Activated CD8-positive, alpha-beta memory T cell treated with anti-CD3 and anti-CD28 coated beads, Interleukin-2, amount 50 U/mL, for 24 hours (primary cell): Measurements from ENCODE around the gene NEK9.
A peak's percentile ranks its signal among the peaks of the same experiment; 100 is the strongest.

Source experiments
- DNase-seq: peaks from one replicate; pipeline ENCODE4 v3.0.0-alpha.2; 2020; ENCODE audit errors: extremely low read depth

The NEK9 gene

GRCh38 chr14:75067212-75067611, 59.6 kb downstream of the NEK9 start:
- no peak for DNase-seq

DNA sequence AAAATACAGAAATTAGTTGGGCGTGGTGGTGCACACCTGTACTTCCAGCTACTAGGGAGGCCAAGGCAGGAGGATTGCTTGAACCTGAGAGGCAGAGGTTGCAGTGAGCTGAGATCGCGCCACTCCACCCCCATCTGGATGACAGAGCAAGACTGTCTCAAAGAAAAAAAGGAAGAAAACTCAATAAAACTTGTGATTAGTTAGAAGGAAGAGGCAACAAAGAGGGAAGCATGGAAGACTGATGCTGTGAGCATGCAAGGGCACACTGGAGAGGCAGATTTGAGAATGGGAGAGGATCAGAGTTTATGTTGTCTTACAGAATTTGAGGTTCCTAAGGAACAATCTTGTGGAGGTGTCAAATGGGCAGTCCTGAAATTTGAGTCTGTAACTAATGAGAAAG, 60.2 kb downstream of the NEK9 start:
- no peak for DNase-seq

DNA sequence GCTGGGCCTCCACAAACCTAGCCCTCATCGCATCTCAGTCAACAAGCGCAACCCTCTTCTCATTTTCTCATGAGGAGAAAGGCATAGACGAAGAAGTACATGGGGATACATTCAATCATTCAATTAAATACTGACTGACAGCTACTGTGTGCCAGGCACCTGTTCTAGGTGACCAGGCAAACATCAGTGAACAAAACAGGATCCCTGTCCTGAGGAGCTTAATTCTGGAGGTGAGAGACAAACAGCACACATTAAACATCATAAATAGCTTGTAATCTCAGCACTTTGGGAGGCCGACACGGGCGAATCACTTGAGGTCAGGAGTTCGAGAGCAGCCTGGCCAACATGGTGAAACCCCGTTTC, 62.7 kb downstream of the NEK9 start:
- DNase-seq = no peak

DNA sequence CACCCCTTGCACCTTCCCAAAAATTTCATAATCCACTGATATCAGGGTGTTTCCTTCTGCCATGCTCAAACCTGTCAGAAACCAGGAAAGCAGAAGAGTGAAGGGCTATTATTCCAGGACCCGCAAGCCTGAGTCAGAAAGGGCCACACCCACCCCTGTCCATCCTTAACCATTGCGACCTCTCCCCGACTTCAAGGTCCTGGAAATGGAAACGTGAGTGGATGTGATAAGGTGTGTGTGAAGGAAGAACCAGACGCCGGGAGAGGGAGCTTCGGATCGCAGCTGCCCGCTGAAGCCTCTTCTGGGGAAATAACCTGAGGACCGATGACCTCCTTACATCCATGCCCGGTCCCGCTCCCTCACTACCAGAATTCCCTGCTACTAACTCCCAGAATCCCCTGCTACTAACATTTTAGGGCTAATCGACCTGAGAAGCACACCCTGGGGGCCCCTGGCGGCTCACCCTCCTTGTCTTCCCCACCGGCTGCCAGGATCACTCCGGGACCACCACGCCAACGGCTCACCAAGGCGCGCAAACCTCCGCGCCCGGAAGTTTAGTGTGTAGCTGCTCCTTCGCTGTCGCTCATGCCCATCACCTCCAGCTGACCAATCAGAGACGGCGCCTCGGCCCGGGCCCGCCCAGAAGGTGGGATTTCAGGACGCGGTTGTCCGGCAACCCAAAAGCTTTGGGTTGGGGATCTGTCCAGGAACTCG, 63.2 kb downstream of the NEK9 start, which contains the start of gene ACYP1:
Gene ACYP1 (minus strand): TSS at position 534 of the 714 bp plus-strand sequence. CDS start 471 bp downstream, at position 63.
- DNase-seq = peak; percentile 76

- DNase-seq = no peak
Observed at GRCh38 chr14:75063013-75063412, 63.8 kb downstream of the NEK9 start.

DNA sequence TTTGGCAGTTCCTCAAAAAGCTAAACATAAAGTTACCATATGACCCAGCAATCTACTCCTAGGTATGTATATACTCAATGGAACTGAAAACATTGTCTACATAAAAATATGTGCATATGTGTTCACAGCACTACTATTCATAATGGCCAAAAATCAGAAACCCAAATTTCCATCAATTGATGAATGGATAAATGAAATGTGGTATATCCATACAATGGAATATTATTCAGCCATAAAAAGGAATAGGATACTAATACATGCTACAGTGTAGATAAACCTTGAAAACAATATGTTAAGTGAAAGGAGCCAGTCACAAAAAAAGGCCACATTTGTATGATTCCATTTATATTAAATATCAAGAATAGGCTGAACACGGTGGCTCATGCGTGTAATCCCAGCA, 66.4 kb downstream of the NEK9 start:
- no peak for DNase-seq

DNA sequence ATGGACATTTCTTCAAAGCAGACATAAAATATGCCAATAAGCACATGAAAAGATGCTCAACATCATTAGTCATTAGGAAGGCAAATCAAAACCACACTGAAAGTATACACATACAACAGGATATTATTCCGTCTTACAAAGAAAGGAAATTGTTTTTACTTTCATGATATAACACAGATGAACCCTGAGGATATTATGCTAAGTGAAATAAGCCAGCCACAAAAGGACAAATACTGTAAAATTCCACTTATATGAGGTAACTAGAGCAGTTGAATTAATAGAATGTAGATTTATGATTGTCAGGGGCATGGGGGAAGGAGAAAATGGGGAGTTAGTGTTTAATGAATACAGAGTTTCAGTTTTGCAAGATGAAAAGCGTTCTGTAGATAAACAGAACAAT, 67.2 kb downstream of the NEK9 start:
- DNase-seq = no peak

DNA sequence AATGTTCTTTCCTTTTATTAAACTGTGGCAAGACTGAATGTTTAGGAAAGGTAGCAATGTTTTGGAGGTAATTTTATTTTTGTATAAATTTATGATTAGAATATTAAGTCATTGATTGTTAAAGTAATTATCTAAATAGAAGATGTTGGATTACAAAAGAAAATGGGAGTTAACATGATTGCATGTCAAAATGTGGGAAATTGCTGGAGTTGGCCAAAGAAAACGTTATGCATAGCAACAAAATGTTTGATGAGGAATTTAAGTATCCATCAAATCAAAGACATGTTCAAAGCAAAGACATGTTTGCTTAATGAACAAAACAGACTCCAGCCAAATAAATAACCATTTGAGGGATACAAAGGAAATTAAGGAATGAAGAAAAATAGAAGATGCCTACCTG, 72.4 kb downstream of the NEK9 start:
- DNase-seq = no peak

DNA sequence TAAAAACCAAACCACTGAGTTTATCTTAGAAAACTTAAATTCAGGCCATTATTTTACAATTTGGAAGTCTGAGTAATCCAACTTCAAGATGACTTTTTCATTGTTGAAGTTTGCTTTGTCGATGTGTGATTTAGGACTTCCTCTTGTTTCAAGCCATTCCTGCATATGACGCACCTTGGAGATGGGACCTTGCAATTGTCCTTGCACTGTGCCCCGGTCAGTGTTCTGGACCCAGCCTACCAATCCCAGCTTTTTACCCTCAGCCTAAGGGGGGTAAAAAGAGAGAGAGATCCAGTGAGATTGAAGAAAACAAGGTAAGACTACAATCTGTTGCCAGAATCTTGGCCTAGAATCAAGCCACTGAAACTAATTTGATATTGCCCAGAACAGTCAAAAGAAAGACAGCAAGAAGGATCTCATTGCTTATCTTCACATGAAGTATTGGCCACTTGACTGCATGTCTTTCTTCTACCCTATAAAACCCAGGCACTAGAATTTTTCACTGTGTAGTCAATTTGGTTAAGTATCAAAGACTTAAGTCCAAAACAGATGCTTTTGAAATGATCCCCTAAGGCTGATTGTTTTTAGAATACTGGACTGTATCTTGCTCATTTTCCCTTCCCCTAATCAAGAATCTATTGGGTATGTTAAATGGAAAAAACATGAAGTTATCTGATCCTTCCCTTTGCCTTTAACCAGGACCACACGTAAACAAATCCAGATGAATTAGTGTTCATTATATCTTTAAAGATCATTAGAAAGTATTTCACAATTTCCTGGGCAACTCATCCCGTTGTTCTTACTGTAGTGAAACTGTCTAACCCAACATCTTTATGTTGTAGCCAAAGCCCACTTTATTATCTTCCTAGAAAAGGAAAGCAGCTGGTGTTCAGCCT, 73.2 kb downstream of the NEK9 start:
- no peak for DNase-seq

DNA sequence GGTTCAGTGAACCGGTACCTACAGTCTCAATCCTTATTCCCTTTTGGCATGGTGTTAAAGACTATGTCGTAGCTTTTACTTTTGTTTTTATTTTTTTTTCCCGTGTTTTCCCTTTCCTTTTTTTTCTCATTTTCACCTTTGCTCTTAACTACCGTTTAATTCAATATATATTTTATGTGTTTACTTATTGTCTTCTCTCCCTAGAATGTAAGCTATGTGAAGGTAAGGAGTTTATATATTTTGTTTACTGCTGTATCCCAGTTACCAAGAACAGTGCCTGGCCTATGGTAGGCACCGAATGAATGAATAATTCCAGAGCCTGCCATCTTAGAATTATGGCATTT, 75.3 kb downstream of the NEK9 start:
- DNase-seq = no peak

DNA sequence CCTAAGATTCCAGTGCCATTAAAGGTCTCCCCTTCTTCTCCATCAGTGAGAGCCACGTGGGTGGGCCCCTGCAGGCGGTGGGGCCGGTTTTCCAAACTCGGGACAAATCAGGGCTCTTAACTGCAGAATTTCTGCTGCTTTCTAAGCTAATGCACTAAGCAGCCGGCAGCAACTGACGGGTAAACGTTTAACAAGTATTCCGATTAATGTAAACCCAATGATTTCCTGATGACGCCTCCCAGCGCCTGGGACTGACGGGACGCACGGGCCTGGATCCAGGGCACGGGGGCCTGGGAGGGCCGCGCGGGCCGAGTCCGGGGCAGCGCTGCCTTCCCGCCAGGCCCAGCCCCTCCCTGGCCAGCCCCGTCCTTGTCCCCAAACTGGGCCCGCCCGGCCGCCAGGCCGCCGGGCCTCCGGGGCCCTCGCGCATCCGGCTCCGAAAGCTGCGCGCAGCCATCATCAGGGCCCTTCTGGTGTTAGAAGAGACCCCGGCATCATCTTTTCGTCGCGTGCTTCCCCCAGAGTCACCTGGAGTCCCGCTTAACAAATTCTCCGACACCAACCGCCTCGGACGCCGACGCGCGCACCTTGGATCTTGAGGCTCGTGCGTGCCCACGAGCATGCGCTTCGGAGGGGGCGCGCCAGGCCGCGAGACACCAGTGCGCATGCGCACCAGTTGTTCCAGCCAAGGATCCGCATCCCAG, 75.8 kb downstream of the NEK9 start, which contains the start of gene MLH3:
Gene MLH3 (minus strand): TSS at position 616 of the 704 bp plus-strand sequence. CDS start 1,812 bp downstream, outside the sequence.
- peak; percentile 49 for DNase-seq

DNA sequence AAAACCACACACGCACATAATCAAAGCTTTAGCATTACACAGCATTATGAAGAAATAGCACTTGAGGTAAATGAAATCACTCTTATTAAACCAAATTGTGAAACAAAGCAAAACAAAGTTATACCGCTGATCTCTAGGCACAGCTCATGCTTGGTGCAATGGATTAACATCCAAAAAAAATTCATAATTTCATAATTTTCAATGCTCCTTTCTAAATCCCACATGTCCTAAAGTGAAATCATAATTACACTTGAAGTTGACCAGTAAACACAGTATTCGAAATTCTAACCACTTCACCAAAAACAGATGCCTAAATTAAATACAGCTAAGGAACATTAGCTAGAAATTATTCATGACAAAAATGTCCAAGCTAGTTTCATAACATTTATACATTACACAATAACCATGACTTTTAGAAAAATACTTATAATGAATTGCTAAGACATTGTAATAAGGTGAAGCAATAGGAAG, 77.1 kb downstream of the NEK9 start:
- no peak for DNase-seq

- DNase-seq = no peak
Observed at GRCh38 chr14:75049136-75049535, 77.7 kb downstream of the NEK9 start.

GRCh38 chr14:75048101-75048500, 78.7 kb downstream of the NEK9 start:
- DNase-seq = no peak

DNA sequence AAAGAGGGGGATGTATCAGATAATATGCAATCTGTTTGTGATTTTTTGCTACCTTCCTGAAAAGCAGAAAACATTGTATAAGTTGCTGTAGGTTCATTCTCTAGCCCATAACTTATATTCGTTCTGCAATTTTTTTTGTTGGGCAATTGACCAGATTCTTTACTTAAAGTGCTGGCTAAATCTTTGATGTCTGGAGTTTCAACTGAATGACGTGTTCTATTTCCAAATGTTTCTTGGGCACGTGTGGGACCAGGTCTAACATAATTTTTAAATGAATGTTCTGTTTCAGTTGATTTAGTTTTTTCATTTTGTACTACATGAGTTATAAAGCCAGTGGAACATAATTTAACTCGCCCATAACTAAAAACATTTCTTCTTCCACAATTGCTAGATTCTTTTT, 79.3 kb downstream of the NEK9 start:
- no peak for DNase-seq

- DNase-seq = no peak
Observed at GRCh38 chr14:75046899-75047298, 79.9 kb downstream of the NEK9 start.

- DNase-seq = no peak
Observed at GRCh38 chr14:75046275-75046674, 80.6 kb downstream of the NEK9 start.

- no peak for DNase-seq
Observed at GRCh38 chr14:75044752-75045151, 82.1 kb downstream of the NEK9 start.

- DNase-seq = no peak
Observed at GRCh38 chr14:75044322-75044721, 82.5 kb downstream of the NEK9 start.

GRCh38 chr14:75042035-75042434, 84.8 kb downstream of the NEK9 start:
- no peak for DNase-seq

DNA sequence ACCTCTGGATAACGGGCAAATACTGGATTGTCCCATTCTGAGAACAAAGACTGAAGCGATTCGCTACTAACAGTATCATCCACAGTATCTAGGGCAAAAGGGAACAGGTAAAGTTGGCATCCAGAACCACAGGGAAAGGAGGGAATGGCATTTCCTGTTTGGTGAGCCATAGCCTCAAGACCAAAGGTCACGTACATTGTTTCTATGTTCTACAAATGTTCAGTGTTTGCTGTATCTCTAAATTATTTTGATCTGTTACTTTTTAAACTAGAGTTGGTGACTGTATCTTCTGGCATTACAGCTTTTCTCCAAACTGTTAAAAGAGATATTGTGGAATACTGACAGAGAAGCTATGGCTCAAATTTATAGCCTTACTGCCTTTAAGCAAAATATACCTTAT, 85.2 kb downstream of the NEK9 start:
- DNase-seq = no peak

DNA sequence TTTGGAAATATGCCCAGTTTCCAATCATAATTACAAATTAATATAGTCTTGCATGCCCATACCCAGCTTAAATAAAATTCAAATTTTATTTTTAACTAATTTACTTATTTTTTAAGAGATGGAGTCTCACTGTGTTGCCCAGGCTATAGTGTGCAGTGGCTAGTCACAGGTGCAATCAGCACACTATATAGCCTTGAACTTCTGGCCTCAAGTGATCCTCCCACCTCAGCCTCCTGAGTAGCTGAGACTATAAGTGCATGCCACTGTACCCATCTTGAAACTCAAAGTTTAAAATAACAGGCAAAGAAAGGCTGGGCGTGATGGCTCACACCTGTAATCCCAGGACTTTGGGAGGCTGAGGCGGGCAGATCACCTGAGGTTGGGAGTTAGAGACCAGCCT, 85.9 kb downstream of the NEK9 start:
- no peak for DNase-seq
